PC-3 (cell line): ENCODE results near the gene OR6B1.

ENCODE experiments used
- EZH2phosphoT487 ChIP-seq: fragments of 300-600 bp; sonication (generic); IDR thresholded peaks from 2 replicates; pipeline ENCODE4 v1.6.1; 2018; ENCODE audit warnings: mild to moderate bottlenecking, antibody characterized with exemption, low read length, borderline replicate concordance
- TF ChIP-seq, protein P1 (sequence below): fragments of 300-600 bp; sonication (generic); conservative IDR thresholded peaks from 2 replicates; pipeline ENCODE4 v1.5.1; 2017; ENCODE audit warnings: antibody characterized with exemption, low read depth, mild to moderate bottlenecking, low read length

- TF ChIP-seq, protein P1, sequence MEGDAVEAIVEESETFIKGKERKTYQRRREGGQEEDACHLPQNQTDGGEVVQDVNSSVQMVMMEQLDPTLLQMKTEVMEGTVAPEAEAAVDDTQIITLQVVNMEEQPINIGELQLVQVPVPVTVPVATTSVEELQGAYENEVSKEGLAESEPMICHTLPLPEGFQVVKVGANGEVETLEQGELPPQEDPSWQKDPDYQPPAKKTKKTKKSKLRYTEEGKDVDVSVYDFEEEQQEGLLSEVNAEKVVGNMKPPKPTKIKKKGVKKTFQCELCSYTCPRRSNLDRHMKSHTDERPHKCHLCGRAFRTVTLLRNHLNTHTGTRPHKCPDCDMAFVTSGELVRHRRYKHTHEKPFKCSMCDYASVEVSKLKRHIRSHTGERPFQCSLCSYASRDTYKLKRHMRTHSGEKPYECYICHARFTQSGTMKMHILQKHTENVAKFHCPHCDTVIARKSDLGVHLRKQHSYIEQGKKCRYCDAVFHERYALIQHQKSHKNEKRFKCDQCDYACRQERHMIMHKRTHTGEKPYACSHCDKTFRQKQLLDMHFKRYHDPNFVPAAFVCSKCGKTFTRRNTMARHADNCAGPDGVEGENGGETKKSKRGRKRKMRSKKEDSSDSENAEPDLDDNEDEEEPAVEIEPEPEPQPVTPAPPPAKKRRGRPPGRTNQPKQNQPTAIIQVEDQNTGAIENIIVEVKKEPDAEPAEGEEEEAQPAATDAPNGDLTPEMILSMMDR: no peak
- TF ChIP-seq EZH2phosphoT487: no peak
These were observed 17.9 kb downstream of the OR6B1 start for GRCh38 chr7:144018065-144018464.
